ENCODE measurements around the gene SYTL3. TPM values are rescaled to one million over a fixed set of nuclear protein-coding genes. Genes with fewer than 3 reads are reported as not detected.

The SYTL3 gene
- total and polyA plus RNA-seq, 11 donors = 4.0 to 14.6 (median 8.2) TPM

DNA sequence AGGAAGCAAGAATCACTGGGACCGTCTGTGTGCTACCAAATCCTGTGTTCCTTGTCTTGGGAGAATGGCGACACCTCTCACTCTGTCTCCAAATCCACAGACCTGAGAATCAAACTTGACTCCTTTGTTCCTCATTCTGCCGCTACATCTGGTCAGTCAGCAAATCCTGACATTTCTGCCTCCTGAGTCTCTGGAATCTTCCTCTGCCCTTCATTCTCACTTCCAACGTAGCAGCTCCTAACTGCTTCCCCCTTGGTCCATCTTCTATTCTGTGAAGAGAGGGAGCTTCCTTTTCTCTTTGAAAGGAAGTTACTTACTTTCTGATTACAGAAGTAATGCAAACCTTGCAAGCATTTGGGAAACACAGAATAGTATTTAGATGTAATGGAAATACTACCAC is 37.7 kb downstream of the SYTL3 start:
- DNase-seq (no peak), ATAC-seq (peak in 1 of 4 donors; percentile 39)
- Histone ChIP-seq H3K9me3 (no peaks in the 10 kb centered on the region), H3K27me3 (no peaks in the 10 kb centered on the region), H3K4me3 (no peak overlapping the region), H3K27ac (peak overlapping the region in 2 of 12 donors; percentile 41 to 75), H3K4me1 (peaks cover 0 to 24% (median 0%) of the 10 kb centered on the region in 12 donors), H3K36me3 (peaks cover 0 to 3% (median 0%) of the 10 kb centered on the region in 9 donors)
- intact Hi-C loops (cut with DNase I) = loop anchor here in 6 of 10 donors (5.0 to 10.0 kb wide), 4 partner anchors 53 to 465 kb away; no protein-coding TSS in a partner anchor
- WGBS, 4 donors = 66 to 81% (median 76%) methylated on average over 4 of the region's 4 CpGs
- no peak for TF ChIP-seq POLR2A (IDR thresholded peaks at IDR 0.05)
- TF ChIP-seq, protein P1, sequence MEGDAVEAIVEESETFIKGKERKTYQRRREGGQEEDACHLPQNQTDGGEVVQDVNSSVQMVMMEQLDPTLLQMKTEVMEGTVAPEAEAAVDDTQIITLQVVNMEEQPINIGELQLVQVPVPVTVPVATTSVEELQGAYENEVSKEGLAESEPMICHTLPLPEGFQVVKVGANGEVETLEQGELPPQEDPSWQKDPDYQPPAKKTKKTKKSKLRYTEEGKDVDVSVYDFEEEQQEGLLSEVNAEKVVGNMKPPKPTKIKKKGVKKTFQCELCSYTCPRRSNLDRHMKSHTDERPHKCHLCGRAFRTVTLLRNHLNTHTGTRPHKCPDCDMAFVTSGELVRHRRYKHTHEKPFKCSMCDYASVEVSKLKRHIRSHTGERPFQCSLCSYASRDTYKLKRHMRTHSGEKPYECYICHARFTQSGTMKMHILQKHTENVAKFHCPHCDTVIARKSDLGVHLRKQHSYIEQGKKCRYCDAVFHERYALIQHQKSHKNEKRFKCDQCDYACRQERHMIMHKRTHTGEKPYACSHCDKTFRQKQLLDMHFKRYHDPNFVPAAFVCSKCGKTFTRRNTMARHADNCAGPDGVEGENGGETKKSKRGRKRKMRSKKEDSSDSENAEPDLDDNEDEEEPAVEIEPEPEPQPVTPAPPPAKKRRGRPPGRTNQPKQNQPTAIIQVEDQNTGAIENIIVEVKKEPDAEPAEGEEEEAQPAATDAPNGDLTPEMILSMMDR (IDR thresholded peaks at IDR 0.05) = no peak

- WGBS, 4 donors = 67 to 80% (median 70%) methylated on average over 1 of the region's 1 CpG
- Histone ChIP-seq H3K4me3 (no peak overlapping the region), H3K4me1 (peaks cover 0 to 24% (median 0%) of the 10 kb centered on the region in 12 donors), H3K27ac (no peak overlapping the region), H3K9me3 (no peaks in the 10 kb centered on the region), H3K36me3 (no peaks in the 10 kb centered on the region), H3K27me3 (no peaks in the 10 kb centered on the region)
- no peak for TF ChIP-seq POLR2A (IDR thresholded peaks at IDR 0.05)
- TF ChIP-seq, protein P1 (IDR thresholded peaks at IDR 0.05) = no peak
- DNase-seq = no peak
- intact Hi-C loops (cut with DNase I) = loop anchor here in 6 of 10 donors (5.0 to 10.0 kb wide), 4 partner anchors 54 to 467 kb away; no protein-coding TSS in a partner anchor
- no peak for ATAC-seq
Observed at GRCh38 chr6:158688860-158689259, 39.0 kb downstream of the SYTL3 start.

GRCh38 chr6:158694913-158695312 is 45.1 kb downstream of the SYTL3 start:
- no peak for ATAC-seq
- WGBS, 4 donors = 87 to 92% (median 90%) methylated on average over 3 of the region's 3 CpGs
- no peaks in the 10 kb centered on the region for H3K27me3 ChIP-seq
- TF ChIP-seq, protein P1 (IDR thresholded peaks at IDR 0.05) = no peak
- TF ChIP-seq POLR2A (IDR thresholded peaks at IDR 0.05) = no peak
- peaks cover 0 to 5% (median 0%) of the 10 kb centered on the region in 12 donors for H3K9me3 ChIP-seq
- H3K4me3 ChIP-seq = no peak overlapping the region
- intact Hi-C loops (cut with DNase I) = loop anchor here in 9 of 10 donors (5.0 to 10.0 kb wide), 5 partner anchors 38 to 480 kb away; no protein-coding TSS in a partner anchor
- H3K4me1 ChIP-seq = peaks cover 0 to 6% (median 0%) of the 10 kb centered on the region in 12 donors
- no peak for DNase-seq
- no peak overlapping the region for H3K27ac ChIP-seq
- H3K36me3 ChIP-seq = no peaks in the 10 kb centered on the region

DNA sequence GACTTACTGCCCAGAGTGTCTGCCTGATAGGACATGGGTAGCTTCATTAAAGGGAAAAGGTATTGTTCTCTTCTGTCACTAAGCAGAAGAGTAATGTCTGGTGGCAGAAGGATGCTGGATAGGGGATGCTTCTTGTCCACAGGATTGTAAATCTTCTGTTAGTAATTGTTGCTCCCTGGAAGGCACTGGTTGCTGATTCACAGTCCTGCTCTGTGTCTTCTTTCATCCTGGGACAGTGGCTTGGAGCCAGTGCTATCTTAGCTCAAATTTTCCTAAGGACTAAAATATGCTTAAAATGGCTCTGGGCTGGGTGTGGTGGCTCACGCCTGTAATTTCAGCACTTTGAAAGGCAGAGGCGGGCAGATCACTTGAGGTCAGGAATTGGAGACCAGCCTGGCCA is 48.0 kb downstream of the SYTL3 start:
- H3K9me3 ChIP-seq = peaks cover 0 to 5% (median 0%) of the 10 kb centered on the region in 12 donors
- no peaks in the 10 kb centered on the region for H3K36me3 ChIP-seq
- WGBS, 4 donors = 77 to 89% (median 85%) methylated on average over 2 of the region's 2 CpGs
- TF ChIP-seq POLR2A (IDR thresholded peaks at IDR 0.05) = no peak
- TF ChIP-seq, protein P1 (IDR thresholded peaks at IDR 0.05) = no peak
- H3K27ac ChIP-seq = no peak overlapping the region
- peak in 2 of 4 donors; percentile 41 to 43 for ATAC-seq
- H3K4me1 ChIP-seq = no peaks in the 10 kb centered on the region
- intact Hi-C loops (cut with DNase I) = loop anchor here in 2 of 10 donors (10.0 kb wide), 1 partner anchor 483 kb away; no protein-coding TSS in a partner anchor
- DNase-seq = no peak
- H3K27me3 ChIP-seq = no peaks in the 10 kb centered on the region
- no peak overlapping the region for H3K4me3 ChIP-seq
